K562 (cell line): ENCODE data around the gene RHBDD1. TPM values are rescaled to one million over a fixed set of nuclear protein-coding genes. Genes with fewer than 3 reads are reported as not detected.
A peak's percentile ranks its signal among the peaks of the same experiment; 100 is the strongest.

Experiments
- CXXC5 ChIP-seq: fragments of 250-450 bp; sonication (Bioruptor Pico); IDR thresholded peaks from 2 replicates; pipeline ENCODE4 v1.8.0; 2022; ENCODE audit warnings: inconsistent platforms, mild to moderate bottlenecking, moderate library complexity
- EP400 ChIP-seq: fragments of 450-650 bp; IDR thresholded peaks from 2 replicates; pipeline ENCODE4 v1.6.1; 2017; ENCODE audit warnings: antibody characterized with exemption, mild to moderate bottlenecking, moderate library complexity
- MECOM ChIP-seq: fragments of 250-450 bp; sonication (Bioruptor Pico); IDR thresholded peaks from 2 replicates; pipeline ENCODE4 v1.8.0; 2022; ENCODE audit warnings: inconsistent platforms
- POLR2AphosphoS5 ChIP-seq: IDR thresholded peaks from 2 replicates; pipeline ENCODE4 v1.6.1; 2011; ENCODE audit warnings: mild to moderate bottlenecking, low read depth, low read length, moderate library complexity; ENCODE audit not compliant: control insufficient read depth, insufficient read depth
- TAF9B ChIP-seq: fragments of 450-650 bp; IDR thresholded peaks from 2 replicates; pipeline ENCODE4 v1.6.1; 2018; ENCODE audit warnings: mild to moderate bottlenecking; ENCODE audit not compliant: partially characterized antibody
- ZKSCAN8 ChIP-seq: fragments of 200-800 bp; sonication (Bioruptor generic); IDR thresholded peaks from 2 replicates; pipeline ENCODE4 v1.6.1; 2016; ENCODE audit warnings: missing genetic modification characterization, missing compliant biosample characterization
- ZNF584 ChIP-seq: fragments of 200-800 bp; sonication (Bioruptor generic); IDR thresholded peaks from 2 replicates; pipeline ENCODE4 v1.6.1; 2016; ENCODE audit warnings: low read depth, mild to moderate bottlenecking, missing genetic modification characterization, missing compliant biosample characterization
- ZNF717 ChIP-seq: fragments of 250-450 bp; sonication (Bioruptor Pico); IDR thresholded peaks from 2 replicates; pipeline ENCODE4 v1.5.0; 2021
- polyA plus RNA-seq, 8 experiments: library from polyadenylated mRNA; depleted of rRNA in 4 of 8; stranded (reverse) in 5 of 8; unstranded in 3 of 8; fragments of >200 nt; fragmentation: Nextera tagmentation in 2 of 8; fragmentation: Illumina TruSeq in 1 of 8; extraction: Ambion mirVana in 2 of 8; extraction: Trizol in 1 of 8; gene quantifications; 2 replicates each; pipeline versions ENCODE4 v1.2.1 to v1.2.3, GENCODE V29; 2011 to 2014; ENCODE audit warnings: inconsistent platforms in 1 of 8, missing spikeins in 1 of 8
- total RNA-seq, 7 experiments: library from RNA; depleted of rRNA in 6 of 7; stranded (reverse); fragments of >200 nt in 6 of 7; fragmentation: Illumina TruSeq in 2 of 7; extraction: Trizol in 2 of 7; gene quantifications; 2 replicates each; pipeline versions ENCODE4 v1.2.1 to v1.2.3, GENCODE V29; 2011 to 2021; ENCODE audit warnings: low replicate concordance in 1 of 7
- TF ChIP-seq, protein P1 (sequence below): fragments of 450-650 bp; IDR thresholded peaks from 2 replicates; pipeline ENCODE4 v1.6.1; 2016; ENCODE audit warnings: mild to moderate bottlenecking
- TF ChIP-seq, protein P2 (sequence below), 2 experiments: fragments of 450-650 bp in 1 of 2; sonication (generic) in 1 of 2; formaldehyde crosslinking in 1 of 2; IDR thresholded peaks in 1 of 2; conservative IDR thresholded peaks in 1 of 2; 2 replicates each; pipeline versions ENCODE4 v1.6.1 to v1.8.1; 2016 to 2023; ENCODE audit warnings: mild to moderate bottlenecking in 2 of 2, moderate library complexity in 2 of 2, inconsistent platforms in 1 of 2, missing genetic modification reagents in 1 of 2
- TF ChIP-seq, protein P3 (sequence below): fragments of 200-600 bp; sonication (generic); IDR thresholded peaks from one replicate; pipeline ENCODE4 v1.6.1; 2012; ENCODE audit warnings: mild to moderate bottlenecking, low read depth, low read length, inconsistent platforms

The RHBDD1 gene
- total and polyA plus RNA-seq, 9 of the 15 experiments (the other 6 are each of a cell fraction or from before 2014, with no cell fraction given), result 4.8 to 34.8 (median 15.6) TPM

- 0 out of 2 replicates have a peak, but pooled peaks have one; percentile 54 for TF ChIP-seq MECOM (CRISPR knock-in tag)
- TF ChIP-seq TAF9B, result peak; percentile 12
- peak; percentile 29; the same call in 1 of the 2 replicates for TF ChIP-seq CXXC5 (CRISPR knock-in tag)
- peak; percentile 53; the same call in 1 of the 2 replicates for TF ChIP-seq POLR2AphosphoS5
- TF ChIP-seq ZNF584 (CRISPR knock-in tag), result 0 out of 2 replicates have a peak, but pooled peaks have one; percentile 37
- no peak for TF ChIP-seq ZNF717 (CRISPR knock-in tag)
- TF ChIP-seq, protein P1, sequence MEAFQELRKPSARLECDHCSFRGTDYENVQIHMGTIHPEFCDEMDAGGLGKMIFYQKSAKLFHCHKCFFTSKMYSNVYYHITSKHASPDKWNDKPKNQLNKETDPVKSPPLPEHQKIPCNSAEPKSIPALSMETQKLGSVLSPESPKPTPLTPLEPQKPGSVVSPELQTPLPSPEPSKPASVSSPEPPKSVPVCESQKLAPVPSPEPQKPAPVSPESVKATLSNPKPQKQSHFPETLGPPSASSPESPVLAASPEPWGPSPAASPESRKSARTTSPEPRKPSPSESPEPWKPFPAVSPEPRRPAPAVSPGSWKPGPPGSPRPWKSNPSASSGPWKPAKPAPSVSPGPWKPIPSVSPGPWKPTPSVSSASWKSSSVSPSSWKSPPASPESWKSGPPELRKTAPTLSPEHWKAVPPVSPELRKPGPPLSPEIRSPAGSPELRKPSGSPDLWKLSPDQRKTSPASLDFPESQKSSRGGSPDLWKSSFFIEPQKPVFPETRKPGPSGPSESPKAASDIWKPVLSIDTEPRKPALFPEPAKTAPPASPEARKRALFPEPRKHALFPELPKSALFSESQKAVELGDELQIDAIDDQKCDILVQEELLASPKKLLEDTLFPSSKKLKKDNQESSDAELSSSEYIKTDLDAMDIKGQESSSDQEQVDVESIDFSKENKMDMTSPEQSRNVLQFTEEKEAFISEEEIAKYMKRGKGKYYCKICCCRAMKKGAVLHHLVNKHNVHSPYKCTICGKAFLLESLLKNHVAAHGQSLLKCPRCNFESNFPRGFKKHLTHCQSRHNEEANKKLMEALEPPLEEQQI, result 0 out of 2 replicates have a peak, but pooled peaks have one; percentile 14
- TF ChIP-seq, protein P2, sequence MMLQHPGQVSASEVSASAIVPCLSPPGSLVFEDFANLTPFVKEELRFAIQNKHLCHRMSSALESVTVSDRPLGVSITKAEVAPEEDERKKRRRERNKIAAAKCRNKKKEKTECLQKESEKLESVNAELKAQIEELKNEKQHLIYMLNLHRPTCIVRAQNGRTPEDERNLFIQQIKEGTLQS (IDR thresholded peaks at IDR 0.05), result no peak
- TF ChIP-seq, protein P2 (CRISPR knock-in tag; conservative IDR thresholded peaks at IDR 0.05), result no peak
- peak; percentile 57 for TF ChIP-seq EP400
- peak; percentile 30; the same call in 1 of the 2 replicates for TF ChIP-seq ZKSCAN8
- TF ChIP-seq, protein P3, sequence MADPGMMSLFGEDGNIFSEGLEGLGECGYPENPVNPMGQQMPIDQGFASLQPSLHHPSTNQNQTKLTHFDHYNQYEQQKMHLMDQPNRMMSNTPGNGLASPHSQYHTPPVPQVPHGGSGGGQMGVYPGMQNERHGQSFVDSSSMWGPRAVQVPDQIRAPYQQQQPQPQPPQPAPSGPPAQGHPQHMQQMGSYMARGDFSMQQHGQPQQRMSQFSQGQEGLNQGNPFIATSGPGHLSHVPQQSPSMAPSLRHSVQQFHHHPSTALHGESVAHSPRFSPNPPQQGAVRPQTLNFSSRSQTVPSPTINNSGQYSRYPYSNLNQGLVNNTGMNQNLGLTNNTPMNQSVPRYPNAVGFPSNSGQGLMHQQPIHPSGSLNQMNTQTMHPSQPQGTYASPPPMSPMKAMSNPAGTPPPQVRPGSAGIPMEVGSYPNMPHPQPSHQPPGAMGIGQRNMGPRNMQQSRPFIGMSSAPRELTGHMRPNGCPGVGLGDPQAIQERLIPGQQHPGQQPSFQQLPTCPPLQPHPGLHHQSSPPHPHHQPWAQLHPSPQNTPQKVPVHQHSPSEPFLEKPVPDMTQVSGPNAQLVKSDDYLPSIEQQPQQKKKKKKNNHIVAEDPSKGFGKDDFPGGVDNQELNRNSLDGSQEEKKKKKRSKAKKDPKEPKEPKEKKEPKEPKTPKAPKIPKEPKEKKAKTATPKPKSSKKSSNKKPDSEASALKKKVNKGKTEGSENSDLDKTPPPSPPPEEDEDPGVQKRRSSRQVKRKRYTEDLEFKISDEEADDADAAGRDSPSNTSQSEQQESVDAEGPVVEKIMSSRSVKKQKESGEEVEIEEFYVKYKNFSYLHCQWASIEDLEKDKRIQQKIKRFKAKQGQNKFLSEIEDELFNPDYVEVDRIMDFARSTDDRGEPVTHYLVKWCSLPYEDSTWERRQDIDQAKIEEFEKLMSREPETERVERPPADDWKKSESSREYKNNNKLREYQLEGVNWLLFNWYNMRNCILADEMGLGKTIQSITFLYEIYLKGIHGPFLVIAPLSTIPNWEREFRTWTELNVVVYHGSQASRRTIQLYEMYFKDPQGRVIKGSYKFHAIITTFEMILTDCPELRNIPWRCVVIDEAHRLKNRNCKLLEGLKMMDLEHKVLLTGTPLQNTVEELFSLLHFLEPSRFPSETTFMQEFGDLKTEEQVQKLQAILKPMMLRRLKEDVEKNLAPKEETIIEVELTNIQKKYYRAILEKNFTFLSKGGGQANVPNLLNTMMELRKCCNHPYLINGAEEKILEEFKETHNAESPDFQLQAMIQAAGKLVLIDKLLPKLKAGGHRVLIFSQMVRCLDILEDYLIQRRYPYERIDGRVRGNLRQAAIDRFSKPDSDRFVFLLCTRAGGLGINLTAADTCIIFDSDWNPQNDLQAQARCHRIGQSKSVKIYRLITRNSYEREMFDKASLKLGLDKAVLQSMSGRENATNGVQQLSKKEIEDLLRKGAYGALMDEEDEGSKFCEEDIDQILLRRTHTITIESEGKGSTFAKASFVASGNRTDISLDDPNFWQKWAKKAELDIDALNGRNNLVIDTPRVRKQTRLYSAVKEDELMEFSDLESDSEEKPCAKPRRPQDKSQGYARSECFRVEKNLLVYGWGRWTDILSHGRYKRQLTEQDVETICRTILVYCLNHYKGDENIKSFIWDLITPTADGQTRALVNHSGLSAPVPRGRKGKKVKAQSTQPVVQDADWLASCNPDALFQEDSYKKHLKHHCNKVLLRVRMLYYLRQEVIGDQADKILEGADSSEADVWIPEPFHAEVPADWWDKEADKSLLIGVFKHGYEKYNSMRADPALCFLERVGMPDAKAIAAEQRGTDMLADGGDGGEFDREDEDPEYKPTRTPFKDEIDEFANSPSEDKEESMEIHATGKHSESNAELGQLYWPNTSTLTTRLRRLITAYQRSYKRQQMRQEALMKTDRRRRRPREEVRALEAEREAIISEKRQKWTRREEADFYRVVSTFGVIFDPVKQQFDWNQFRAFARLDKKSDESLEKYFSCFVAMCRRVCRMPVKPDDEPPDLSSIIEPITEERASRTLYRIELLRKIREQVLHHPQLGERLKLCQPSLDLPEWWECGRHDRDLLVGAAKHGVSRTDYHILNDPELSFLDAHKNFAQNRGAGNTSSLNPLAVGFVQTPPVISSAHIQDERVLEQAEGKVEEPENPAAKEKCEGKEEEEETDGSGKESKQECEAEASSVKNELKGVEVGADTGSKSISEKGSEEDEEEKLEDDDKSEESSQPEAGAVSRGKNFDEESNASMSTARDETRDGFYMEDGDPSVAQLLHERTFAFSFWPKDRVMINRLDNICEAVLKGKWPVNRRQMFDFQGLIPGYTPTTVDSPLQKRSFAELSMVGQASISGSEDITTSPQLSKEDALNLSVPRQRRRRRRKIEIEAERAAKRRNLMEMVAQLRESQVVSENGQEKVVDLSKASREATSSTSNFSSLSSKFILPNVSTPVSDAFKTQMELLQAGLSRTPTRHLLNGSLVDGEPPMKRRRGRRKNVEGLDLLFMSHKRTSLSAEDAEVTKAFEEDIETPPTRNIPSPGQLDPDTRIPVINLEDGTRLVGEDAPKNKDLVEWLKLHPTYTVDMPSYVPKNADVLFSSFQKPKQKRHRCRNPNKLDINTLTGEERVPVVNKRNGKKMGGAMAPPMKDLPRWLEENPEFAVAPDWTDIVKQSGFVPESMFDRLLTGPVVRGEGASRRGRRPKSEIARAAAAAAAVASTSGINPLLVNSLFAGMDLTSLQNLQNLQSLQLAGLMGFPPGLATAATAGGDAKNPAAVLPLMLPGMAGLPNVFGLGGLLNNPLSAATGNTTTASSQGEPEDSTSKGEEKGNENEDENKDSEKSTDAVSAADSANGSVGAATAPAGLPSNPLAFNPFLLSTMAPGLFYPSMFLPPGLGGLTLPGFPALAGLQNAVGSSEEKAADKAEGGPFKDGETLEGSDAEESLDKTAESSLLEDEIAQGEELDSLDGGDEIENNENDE, result no peak
Measured at GRCh38 chr2:226837787-226838603, 2.1 kb downstream of the RHBDD1 start (continued).
